Tibial nerve (tissue), 4 donors: ENCODE data around the gene ATG12.
"Not testable (repeated sequence)": the region's sequence is repeated elsewhere in the genome, so short reads cannot be mapped to it uniquely, and the experiment has no call there.

Source experiments
- CTCF ChIP-seq, 5 experiments: fragments of 200-600 bp in 3 of 5; fragments of 450-650 bp in 2 of 5; sonication (generic) in 3 of 5; IDR thresholded peaks; one replicate each; pipeline ENCODE4 v1.5.1; 2016 to 2019; ENCODE audit warnings: antibody characterized with exemption in 5 of 5, mild to moderate bottlenecking in 3 of 5, moderate library complexity in 2 of 5
- EP300 ChIP-seq, 2 donors: sonication (generic); formaldehyde crosslinking; IDR thresholded peaks; one replicate each; pipeline ENCODE4 v1.6.1; 2017; ENCODE audit warnings: antibody characterized with exemption in 2 of 2, mild to moderate bottlenecking in 1 of 2

GRCh38 chr5:115877342-115877741, 36.0 kb upstream of the ATG12 start:
- TF ChIP-seq CTCF, EP300 (IDR thresholded peaks at IDR 0.05): not testable (repeated sequence)
